ENCODE data around the gene GPR132. TPM values are rescaled to one million over a fixed set of nuclear protein-coding genes. Genes with fewer than 3 reads are reported as not detected.

Gene GPR132
- total and polyA plus RNA-seq, 10 of the 15 experiments (the other 5 are each of a cell fraction or from before 2014, with no cell fraction given) = 1.9 to 49.3 (median 20.4) TPM

GRCh38 chr14:105069871-105070759 lies 4.9 kb upstream of the GPR132 start (continued):
- TF ChIP-seq POLR2AphosphoS5 (IDR thresholded peaks at IDR 0.05; ENCODE audit: low read length) = no peak
- TF ChIP-seq USF2 (IDR thresholded peaks at IDR 0.05; ENCODE audit: borderline replicate concordance, low read depth, low read length) = no peak
- peak; percentile 99 for TF ChIP-seq SKIL (IDR thresholded peaks at IDR 0.05; ENCODE audit: low read depth, poor library complexity, severe bottlenecking)
- no peak for TF ChIP-seq ZZZ3 (IDR thresholded peaks at IDR 0.05; ENCODE audit: control insufficient read depth, insufficient read length, low read depth)
- TF ChIP-seq ZNF24 (IDR thresholded peaks at IDR 0.05) = 0 out of 2 replicates have a peak, but pooled peaks have one; percentile 50
- TF ChIP-seq NR2C1 (IDR thresholded peaks at IDR 0.05) = peak; percentile 72
- no peak for TF ChIP-seq RBBP5 (conservative IDR thresholded peaks at IDR 0.05)
- TF ChIP-seq HSF1 (IDR thresholded peaks at IDR 0.05; ENCODE audit: low read depth, low read length) = no peak
- TF ChIP-seq MTA2 (IDR thresholded peaks at IDR 0.05; ENCODE audit: low read depth) = peak; percentile 95
- TF ChIP-seq REST (IDR thresholded peaks at IDR 0.05; ENCODE audit: low read depth, low read length) = no peak
- TF ChIP-seq PAX5 (IDR thresholded peaks at IDR 0.05; ENCODE audit: borderline replicate concordance, low read depth, low read length) = peak; percentile 96
- TF ChIP-seq CBX5 (IDR thresholded peaks at IDR 0.05; ENCODE audit: low read depth) = no peak
- TF ChIP-seq ZNF207 (IDR thresholded peaks at IDR 0.05; ENCODE audit: borderline replicate concordance) = peak; percentile 44; the same call in 1 of the 2 replicates
- no peak for TF ChIP-seq ZNF274 (IDR thresholded peaks at IDR 0.05; ENCODE audit: insufficient read depth, insufficient read length)
- TF ChIP-seq MEF2A (IDR thresholded peaks at IDR 0.05; ENCODE audit: insufficient read depth, low read depth, low read length) = peak; percentile 85
- TF ChIP-seq NKRF (conservative IDR thresholded peaks at IDR 0.05) = peak; percentile 52; the same call in 1 of the 2 replicates
- peak; percentile 84 for TF ChIP-seq MEF2B (IDR thresholded peaks at IDR 0.05; ENCODE audit: partially characterized antibody, poor library complexity, severe bottlenecking)
- peak; percentile 100 for TF ChIP-seq SMARCA5 (IDR thresholded peaks at IDR 0.05)
- peak; percentile 97 for TF ChIP-seq CREM (IDR thresholded peaks at IDR 0.05; ENCODE audit: low read depth)
